ENCODE results near the gene CCSER1.
"Not testable (repeated sequence)": the region's sequence is repeated elsewhere in the genome, so short reads cannot be mapped to it uniquely, and the experiment has no call there.

CCSER1 gene

GRCh38 chr4:91373546-91373945, 1246.4 kb downstream of the CCSER1 start:
- no peak for DNase-seq (ENCODE audit: low spot score)

DNA sequence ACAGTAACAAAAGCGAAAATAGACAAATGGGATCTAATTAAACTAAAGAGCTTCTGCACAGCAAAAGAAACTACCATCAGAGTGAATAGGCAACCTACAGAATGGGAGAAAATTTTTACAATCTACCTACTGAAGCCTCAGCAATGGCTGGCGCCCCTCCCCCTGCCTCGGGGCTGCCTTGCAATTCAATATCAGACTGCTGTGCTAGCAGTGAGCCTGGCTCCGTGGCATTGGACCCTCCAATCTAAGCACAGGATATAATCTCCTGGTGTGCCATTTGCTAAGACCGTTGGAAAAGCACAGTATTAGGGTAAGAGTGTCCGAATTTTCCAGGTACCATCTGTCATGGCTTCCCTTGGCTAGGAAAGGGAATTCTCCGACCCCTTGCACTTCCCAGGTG, 1278.2 kb downstream of the CCSER1 start:
- DNase-seq (ENCODE audit: low spot score), result not testable (repeated sequence)

DNA sequence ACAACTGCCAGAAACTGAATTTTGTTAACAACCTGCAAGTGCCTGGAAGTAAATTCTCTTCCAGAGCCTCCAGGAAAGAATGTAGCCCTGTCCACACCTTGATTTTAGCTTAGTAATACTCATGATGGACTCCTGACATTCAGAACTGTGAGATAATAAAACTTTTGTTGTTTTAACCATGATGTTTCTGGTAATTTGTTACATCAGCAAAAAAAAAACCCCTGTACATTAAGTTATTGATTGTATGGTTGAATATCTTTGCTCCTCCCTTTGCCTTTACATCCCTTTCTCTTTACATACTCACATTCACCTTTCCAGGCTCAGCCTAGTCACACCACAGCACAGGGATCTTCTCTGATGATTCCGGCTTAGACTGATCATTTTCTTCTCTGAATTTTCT, 1294.8 kb downstream of the CCSER1 start:
- no peak for DNase-seq (ENCODE audit: low spot score)

DNA sequence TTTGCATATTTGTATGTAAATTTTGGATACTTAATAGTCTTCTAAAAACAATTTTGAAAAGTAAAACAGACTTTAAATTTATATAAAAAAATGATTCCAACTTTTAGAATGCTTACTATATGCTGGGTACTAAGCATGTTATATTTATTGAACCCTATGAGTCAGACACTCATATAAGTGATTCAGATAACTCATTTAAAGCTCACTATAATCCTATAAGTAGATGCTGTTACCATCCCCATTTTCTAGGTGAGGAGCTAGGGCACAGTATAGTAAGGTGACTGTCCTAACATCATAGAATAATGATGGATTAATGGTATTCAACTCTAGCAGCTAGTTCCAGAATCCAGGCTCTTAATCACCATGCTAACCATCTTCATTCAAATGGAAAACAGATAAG, 1299.5 kb downstream of the CCSER1 start:
- no peak for DNase-seq (ENCODE audit: low spot score)

- no peak for DNase-seq (ENCODE audit: low spot score)
Observed at GRCh38 chr4:91427171-91427570, 1300.0 kb downstream of the CCSER1 start.

DNA sequence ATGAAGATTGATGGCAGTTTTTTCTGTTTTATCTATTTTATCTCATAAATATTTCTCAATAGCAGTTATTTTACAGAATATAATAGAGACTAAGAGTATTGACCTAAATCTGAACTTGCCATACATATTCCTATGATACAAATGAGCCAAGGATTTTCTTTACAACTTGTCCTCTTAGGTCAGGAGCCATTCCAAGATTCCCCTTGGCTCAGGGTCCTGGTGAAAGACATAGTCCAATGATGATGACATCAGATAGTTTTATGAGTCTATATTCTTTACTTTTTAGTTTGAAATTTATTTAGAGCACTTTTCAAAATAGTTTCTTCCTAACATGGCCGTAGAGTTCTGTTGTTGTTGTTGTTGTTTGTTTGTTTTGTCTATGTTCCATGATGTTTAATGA, 1307.4 kb downstream of the CCSER1 start:
- DNase-seq (ENCODE audit: low spot score), result no peak

DNA sequence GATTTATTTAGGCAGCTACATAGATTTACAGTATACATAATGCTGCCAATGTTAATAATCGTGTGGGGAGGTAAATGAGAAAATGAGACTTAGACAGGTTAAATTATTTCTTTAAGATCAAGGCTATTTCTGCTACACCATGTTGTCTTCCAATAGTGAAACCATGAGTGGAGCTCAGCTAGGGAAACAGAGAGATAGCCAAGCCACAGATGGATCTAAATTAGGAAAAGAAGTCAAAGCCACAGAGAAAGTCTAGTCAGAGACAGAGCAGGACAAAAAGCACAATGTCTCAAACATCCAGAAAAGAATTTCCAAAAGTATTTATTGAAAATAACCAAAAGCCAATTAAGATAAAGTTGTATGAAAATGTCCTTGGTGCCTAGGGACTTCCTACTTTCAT, 1309.4 kb downstream of the CCSER1 start:
- DNase-seq (ENCODE audit: low spot score), result no peak

GRCh38 chr4:91447168-91447567, 1320.0 kb downstream of the CCSER1 start:
- no peak for DNase-seq (ENCODE audit: low spot score)

GRCh38 chr4:91448668-91449330, 1321.6 kb downstream of the CCSER1 start:
- DNase-seq (ENCODE audit: low spot score), result peak; percentile 0

GRCh38 chr4:91454111-91454510, 1326.9 kb downstream of the CCSER1 start:
- DNase-seq (ENCODE audit: low spot score), result no peak

DNA sequence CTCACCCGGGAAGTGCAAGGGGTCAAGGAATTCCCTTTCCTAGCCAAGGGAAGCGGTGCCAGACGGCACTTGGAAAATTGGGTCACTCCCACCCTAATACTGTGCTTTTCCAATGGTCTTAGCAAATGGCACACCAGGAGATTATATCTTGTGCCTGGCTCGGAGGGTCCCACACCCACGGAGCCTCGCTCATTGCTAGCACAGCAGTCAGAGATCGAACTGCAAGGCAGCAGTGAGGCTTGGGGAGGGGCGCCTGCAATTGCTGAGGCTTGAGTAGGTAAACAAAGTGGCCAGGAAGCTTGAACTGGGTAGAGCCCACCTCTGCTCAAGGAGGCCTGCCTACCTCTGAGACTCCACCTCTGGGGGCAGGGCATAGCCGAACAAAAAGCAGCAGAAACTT, 1335.4 kb downstream of the CCSER1 start:
- DNase-seq (ENCODE audit: low spot score), result not testable (repeated sequence)

DNA sequence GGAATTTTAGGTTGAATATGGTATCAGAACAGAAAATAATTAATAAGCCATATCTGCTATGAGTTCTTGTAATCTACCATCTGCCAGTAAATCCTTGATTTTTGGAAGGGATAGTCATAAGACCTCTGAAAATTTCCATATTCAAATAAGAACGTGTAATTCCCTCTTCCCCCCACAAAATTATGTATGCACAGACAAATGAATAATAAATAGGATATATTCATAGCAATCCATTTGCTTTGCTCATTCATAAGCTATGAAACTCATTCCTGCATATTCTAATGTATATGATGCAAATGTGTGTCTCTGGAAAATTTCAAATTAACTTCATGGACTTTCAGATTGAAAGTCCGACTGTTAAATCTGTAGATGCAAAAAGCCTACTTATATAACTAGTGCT, 1343.5 kb downstream of the CCSER1 start:
- DNase-seq (ENCODE audit: low spot score), result no peak

GRCh38 chr4:91471280-91471679, 1344.1 kb downstream of the CCSER1 start:
- DNase-seq (ENCODE audit: low spot score), result no peak

DNA sequence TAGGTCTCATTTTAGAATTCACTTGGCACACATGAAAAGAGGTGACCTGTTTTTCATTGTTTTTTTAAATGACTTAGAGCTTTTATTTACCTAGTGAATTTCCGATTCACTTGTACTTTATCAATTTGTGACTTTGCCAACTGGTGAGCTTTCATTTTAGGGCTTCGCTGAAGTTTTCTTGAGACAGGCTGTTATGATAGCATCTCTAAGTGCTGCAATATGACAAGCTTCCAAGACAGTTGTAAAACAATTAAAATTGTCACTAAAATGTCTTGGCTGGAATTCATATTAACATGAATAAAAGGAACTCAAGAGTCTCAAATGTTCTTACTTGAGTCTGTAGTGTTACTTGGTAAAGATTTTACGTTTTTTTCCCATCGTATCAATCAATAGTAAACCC, 1344.9 kb downstream of the CCSER1 start:
- no peak for DNase-seq (ENCODE audit: low spot score)

DNA sequence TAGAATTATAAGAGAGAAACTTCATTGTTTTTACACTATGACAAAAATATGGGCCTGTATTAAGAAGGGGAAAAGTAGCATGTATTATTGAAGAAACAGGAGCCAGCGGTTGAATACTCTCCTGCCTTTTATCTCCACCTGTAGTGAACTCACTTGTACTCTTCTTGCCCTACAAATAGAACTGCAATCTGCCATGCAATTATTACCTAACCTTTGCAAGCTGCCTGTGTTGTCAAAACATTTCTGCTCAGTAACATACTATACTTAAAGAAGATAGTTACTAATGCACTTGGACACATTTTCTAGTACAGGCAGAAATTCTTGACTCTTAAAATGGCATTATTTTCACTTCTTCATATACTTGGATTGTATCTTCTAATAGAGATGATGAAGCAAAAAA, 1358.2 kb downstream of the CCSER1 start:
- no peak for DNase-seq (ENCODE audit: low spot score)

DNA sequence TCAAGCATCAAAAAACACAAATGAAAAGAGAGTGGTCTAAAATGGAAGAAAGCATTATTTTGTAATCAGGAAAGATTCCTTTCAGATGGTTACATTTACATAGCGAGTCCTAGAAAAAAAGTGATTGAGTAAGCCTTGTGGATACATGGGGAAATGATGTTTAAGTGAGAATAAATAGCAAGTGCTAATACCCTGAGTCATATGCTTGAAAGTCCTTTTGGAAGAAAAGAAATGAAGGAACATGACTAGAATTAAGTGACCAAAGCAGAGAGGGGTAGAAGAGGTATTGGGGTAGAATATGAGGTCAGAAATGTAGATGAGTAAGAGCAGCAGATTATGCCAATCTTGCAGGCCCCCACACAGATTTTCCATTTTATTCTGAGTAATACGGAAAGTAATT, 1361.8 kb downstream of the CCSER1 start:
- no peak for DNase-seq (ENCODE audit: low spot score)

- DNase-seq (ENCODE audit: low spot score), result no peak
Observed at GRCh38 chr4:91497892-91498291, 1370.7 kb downstream of the CCSER1 start.

DNA sequence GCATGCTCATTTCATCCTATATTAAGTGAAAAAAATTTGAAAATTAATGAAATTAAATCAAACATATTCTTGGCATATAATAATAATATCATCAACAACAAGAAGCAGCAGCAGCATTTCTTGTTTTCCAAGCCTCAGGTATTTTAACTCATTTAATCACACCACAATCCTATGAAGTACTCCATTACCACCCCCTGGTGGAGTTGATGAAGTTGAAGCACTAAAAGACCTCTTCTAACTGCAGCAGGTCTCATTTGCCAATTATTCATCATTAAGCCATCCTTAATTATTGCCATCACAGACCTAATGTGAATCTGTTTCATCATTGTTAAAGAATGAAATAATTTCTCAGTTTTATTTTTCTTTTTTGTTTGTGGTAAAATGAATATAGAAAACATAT, 1375.2 kb downstream of the CCSER1 start:
- no peak for DNase-seq (ENCODE audit: low spot score)

DNA sequence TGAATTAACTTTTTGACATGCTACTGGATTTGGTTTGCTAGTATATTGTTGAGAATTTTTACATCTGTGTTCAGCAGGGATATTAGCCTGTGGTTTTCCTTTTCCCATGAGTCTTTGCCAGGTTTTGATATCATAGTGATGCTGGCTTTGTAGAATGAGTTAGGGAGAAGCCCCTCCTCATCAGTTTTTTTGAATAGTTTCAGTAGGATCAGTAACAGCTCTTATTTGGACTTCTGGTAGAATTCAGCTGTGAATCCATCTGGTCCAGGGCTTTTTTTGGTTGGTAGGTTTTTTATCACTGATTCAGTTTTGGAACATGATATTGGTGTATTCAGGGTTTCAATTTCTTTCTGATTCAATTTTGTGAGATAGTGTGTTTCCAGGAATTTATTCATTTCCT, 1386.1 kb downstream of the CCSER1 start:
- no peak for DNase-seq (ENCODE audit: low spot score)

DNA sequence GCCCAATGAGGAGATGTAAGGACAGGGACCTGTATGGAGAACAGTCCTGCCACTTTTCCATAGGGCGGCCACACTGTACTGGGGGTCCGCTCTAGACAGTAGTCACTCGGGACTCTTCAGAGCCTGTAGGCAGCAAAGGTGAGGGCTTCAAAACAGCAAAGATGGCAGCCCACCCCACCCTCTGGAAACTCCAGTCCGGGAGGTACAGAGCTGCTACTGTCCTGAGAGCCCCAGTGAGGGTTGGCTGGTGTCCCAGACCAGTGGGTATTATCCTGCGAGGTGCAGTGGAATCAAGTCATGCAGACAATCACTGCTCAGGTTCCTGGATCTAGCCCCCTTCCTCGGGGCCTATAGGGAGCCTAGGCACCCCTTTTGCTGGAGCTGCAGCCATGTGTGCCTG, 1392.0 kb downstream of the CCSER1 start:
- DNase-seq (ENCODE audit: low spot score), result no peak

DNA sequence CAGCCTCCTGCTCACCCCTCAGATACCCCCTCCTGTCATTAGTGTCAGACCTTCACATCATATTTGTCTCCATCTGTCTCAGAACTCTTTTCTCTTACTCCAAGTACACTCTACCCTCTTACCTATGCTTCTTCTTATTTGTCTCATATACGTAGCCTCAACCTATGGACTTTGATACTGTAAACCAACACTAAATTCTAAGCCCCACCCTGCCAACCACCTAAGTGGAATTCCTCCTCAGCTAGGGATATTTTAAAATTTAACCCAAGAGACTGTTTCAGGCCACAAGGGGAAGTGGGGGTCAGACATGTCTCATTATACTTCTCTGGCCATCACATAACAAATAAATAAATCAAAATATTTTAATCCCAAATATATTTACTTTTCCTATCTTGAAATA, 1398.4 kb downstream of the CCSER1 start:
- DNase-seq (ENCODE audit: low spot score), result no peak

- no peak for DNase-seq (ENCODE audit: low spot score)
Observed at GRCh38 chr4:91527056-91527455, 1399.9 kb downstream of the CCSER1 start.

GRCh38 chr4:91567594-91567993, 1440.4 kb downstream of the CCSER1 start:
- no peak for DNase-seq (ENCODE audit: low spot score)

GRCh38 chr4:91577864-91578263, 1450.7 kb downstream of the CCSER1 start:
- no peak for DNase-seq (ENCODE audit: low spot score)

DNA sequence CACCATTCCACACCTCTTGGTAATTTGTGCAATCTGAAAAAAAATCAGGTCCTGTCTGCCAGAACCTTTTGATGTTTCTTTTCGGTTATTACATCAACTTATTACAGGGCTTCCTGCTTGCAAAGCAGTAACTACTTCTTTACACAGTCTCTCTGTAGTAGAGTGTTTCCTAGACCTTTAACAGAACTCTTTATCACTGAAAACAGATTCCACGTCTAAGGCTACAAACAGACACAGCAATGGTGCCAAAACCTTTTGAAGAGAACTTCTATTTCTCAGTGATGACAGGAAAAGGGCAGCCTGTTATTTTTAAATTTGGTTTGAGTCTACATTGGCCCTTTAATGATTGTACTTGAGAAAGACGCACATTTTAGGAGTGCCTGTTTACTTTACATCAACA, 1463.1 kb downstream of the CCSER1 start:
- no peak for DNase-seq (ENCODE audit: low spot score)

Measured in AG08395 (cell line).